Kidney (tissue), 14 donors: ENCODE measurements around the gene GPATCH8. TPM values are rescaled to one million over a fixed set of nuclear protein-coding genes. Genes with fewer than 3 reads are reported as not detected.
"Not testable (repeated sequence)": the region's sequence is repeated elsewhere in the genome, so short reads cannot be mapped to it uniquely, and the experiment has no call there.

Experiments
- DNase-seq, 5 donors: peaks; one replicate each; pipeline ENCODE4 v3.0.0-alpha.2; 2013 to 2020
- FAIRE-seq: peaks from 2 replicates; lab custom pipeline; 2012; peaks lifted over from hg19 to GRCh38; lab: Jason Lieb, UNC
- H3K27ac ChIP-seq, 2 donors: one replicate each; pipeline ENCODE4 v1.7.0; 2013; ENCODE audit warnings: low read depth in 2 of 2, low read length in 2 of 2, inconsistent platforms in 1 of 2
- H3K27me3 ChIP-seq: one replicate; pipeline ENCODE4 v1.7.1; 2013; ENCODE audit warnings: low read length, inconsistent platforms; ENCODE audit not compliant: control insufficient read depth, insufficient read depth
- H3K36me3 ChIP-seq, 3 donors: one replicate each; pipeline versions ENCODE4 v1.7.0 to v1.7.1; 2013; ENCODE audit warnings: low read length in 3 of 3, control low read depth in 1 of 3, inconsistent platforms in 1 of 3; ENCODE audit not compliant: insufficient read depth in 3 of 3, control insufficient read depth in 2 of 3
- H3K4me1 ChIP-seq, 3 donors: one replicate each; pipeline versions ENCODE4 v1.7.0 to v1.7.1; 2013; ENCODE audit warnings: low read length in 3 of 3, inconsistent platforms in 1 of 3, low read depth in 1 of 3; ENCODE audit not compliant: control insufficient read depth in 2 of 3, insufficient read depth in 2 of 3
- H3K4me3 ChIP-seq, 3 donors: one replicate each; pipeline versions ENCODE4 v1.7.0 to v1.8.1; 2013; ENCODE audit warnings: low read length in 3 of 3, control low read depth in 1 of 3, inconsistent platforms in 1 of 3
- H3K9ac ChIP-seq, 3 donors: one replicate each; pipeline versions ENCODE4 v1.7.0 to v1.7.1; 2013; ENCODE audit warnings: low read length in 3 of 3, control low read depth in 1 of 3, inconsistent platforms in 1 of 3
- H3K9me3 ChIP-seq, 3 donors: one replicate each; pipeline versions ENCODE4 v1.7.0 to v1.7.1; 2013; ENCODE audit warnings: low read length in 3 of 3, control low read depth in 1 of 3, inconsistent platforms in 1 of 3; ENCODE audit not compliant: control insufficient read depth in 2 of 3, insufficient read depth in 1 of 3
- intact Hi-C: fragments of 100-400 bp; cut with DNase I; formaldehyde crosslinking; loops from one replicate; pipeline ENCODE4 v1.11.1; 2022
- polyA plus RNA-seq: library from polyadenylated mRNA; stranded (reverse); fragments of 350-450 nt; fragmentation: Illumina TruSeq; extraction: RNeasy Lipid Tissue Mini Kit (QIAGEN cat#74804); gene quantifications from one replicate; pipeline ENCODE4 v1.2.3, GENCODE V29; 2014; ENCODE audit warnings: low read depth, low replicate concordance; ENCODE audit not compliant: insufficient read depth
- total RNA-seq: library from RNA; stranded (reverse); fragmentation: NEBNext Ultra II Directional; extraction: Animal tissue kit (Norgen Biotek cat#: 25700); gene quantifications from one replicate; pipeline ENCODE4 v1.2.1, GENCODE V29; 2021
- TF ChIP-seq, protein P1 (sequence below): IDR thresholded peaks from 3 replicates; pipeline ENCODE4 v1.5.1; 2012; ENCODE audit warnings: mild to moderate bottlenecking, moderate library complexity, borderline replicate concordance; ENCODE audit not compliant: insufficient read depth; ENCODE audit errors: extremely low read depth
- donor health status: control.
- donor health status: control.
- donor health status: control.
- donor health status: control.
- donor health status: control.
- donor health status: DM: yes; HTN: yes; CAD: no.
- donor health status: Normal renal cell carcinoma (clear cell type).

The GPATCH8 gene
- total and polyA plus RNA-seq, 2 donors from 2014 or later = 3.5 to 47.0 TPM

DNA sequence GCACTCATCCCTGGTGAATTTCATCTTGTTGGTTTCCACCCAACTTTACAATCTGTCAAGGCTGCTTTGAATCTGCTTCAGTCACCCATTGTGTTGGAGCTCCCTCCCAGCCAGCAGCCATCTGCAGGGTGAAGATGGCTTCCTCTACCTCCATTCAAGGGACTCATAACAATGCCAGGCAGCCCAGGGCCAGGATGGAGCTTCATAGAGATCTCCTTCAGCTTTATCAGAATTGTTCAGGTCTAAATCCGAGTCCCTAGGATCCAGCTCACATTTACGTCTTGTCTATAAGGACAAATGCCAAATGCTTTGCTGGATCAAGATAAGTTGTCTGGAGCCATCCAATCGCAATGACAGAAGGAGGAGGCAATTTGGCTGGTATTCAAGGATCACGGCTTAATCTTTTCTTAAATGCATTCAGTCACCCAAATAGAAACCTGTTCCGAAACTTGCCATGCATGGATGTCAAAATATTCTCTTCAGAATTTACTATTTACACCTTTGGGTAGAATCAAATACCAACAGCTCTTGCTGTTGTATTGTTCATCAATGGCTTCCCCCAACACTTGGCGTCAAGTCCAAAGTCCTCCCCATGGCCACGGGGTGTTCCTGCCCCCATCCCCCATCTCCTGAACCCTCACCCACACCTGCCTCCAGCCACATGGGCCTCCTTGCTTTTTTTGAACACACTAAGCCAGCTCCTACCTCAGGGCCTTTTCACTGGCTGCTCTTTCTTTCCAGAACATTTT, 135.8 kb downstream of the GPATCH8 start:
- FAIRE-seq = no peak

DNA sequence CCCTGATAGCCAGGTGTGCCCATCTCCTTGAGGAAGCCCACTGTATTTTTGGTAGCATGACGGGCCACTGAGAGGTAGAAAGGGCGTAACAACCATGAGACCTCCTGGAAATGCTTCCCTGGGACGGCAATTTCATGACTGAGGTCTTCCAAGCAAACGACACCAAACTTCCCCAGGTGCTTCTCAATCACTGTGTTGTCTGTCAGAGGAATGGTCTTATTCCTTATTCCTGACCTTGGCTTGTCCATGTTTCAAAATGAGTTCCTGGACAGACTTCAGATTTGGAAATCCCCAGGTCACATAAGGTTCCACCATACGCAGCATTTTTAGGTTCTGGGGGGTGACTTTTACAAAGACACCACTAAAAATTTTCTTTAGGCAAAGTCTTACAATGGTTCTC, 138.2 kb downstream of the GPATCH8 start:
- DNase-seq, H3K4me1 ChIP-seq, FAIRE-seq, H3K9ac ChIP-seq, H3K27me3 ChIP-seq, H3K4me3 ChIP-seq, intact Hi-C loops, H3K36me3 ChIP-seq, H3K27ac ChIP-seq, H3K9me3 ChIP-seq: not testable (repeated sequence)

More for the DNA sequence above, 135.8 kb downstream of the GPATCH8 start:
- H3K9me3 ChIP-seq = no peaks in the 10 kb centered on the region
- no peak overlapping the region for H3K9ac ChIP-seq
- intact Hi-C loops = no loop called here
- no peaks in the 10 kb centered on the region for H3K4me1 ChIP-seq
- TF ChIP-seq, protein P1, sequence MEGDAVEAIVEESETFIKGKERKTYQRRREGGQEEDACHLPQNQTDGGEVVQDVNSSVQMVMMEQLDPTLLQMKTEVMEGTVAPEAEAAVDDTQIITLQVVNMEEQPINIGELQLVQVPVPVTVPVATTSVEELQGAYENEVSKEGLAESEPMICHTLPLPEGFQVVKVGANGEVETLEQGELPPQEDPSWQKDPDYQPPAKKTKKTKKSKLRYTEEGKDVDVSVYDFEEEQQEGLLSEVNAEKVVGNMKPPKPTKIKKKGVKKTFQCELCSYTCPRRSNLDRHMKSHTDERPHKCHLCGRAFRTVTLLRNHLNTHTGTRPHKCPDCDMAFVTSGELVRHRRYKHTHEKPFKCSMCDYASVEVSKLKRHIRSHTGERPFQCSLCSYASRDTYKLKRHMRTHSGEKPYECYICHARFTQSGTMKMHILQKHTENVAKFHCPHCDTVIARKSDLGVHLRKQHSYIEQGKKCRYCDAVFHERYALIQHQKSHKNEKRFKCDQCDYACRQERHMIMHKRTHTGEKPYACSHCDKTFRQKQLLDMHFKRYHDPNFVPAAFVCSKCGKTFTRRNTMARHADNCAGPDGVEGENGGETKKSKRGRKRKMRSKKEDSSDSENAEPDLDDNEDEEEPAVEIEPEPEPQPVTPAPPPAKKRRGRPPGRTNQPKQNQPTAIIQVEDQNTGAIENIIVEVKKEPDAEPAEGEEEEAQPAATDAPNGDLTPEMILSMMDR = no peak
- peak in 3 of 5 donors; percentile 48 to 69 (median 63) for DNase-seq
- no peak overlapping the region for H3K4me3 ChIP-seq
- H3K36me3 ChIP-seq = no peaks in the 10 kb centered on the region
- H3K27me3 ChIP-seq = no peaks in the 10 kb centered on the region
- no peak overlapping the region for H3K27ac ChIP-seq

DNA sequence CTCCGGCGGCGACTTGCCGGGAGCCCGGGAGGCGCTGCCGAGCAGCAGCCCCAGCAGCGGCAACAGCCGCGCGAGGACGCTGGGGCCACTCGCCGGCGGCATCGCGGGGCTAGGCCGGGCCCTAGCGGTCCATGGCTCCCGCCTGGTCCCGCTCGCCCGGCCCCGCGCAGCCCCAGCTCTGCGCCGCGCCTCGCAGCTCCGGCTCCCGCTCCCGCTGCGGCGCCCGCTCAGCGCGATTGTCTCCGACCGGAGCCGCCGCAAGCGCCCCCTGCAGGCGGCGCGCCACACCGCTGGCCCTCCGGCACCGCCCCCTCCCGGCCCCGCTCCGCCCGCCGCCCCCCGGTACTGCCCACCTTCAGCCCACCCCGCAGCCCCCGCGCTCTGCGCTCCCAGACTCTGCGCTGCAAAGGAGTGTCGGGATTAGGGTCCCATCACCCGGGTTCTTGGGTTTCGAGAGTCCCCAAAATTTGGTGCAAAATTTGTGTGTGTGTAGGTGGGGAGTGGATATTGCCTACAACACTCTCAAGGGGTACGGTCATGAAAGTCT, 139.5 kb downstream of the GPATCH8 start, which contains the start of gene FAM171A2:
Gene FAM171A2, minus strand, starts transcription at position 241 of the 547 bp plus-strand sequence. Its CDS starts 139 bp downstream, at position 102.
- FAIRE-seq (no peak), DNase-seq (peak; percentile 81 to 90 (median 83))
- no peaks in the 10 kb centered on the region for H3K36me3 ChIP-seq
- H3K9me3 ChIP-seq = no peaks in the 10 kb centered on the region
- no peaks in the 10 kb centered on the region for H3K27me3 ChIP-seq
- intact Hi-C loops = no loop called here
- H3K27ac ChIP-seq = no peak within 1 kb of the TSS
- H3K4me3 ChIP-seq = peak within 1 kb of the TSS in 2 of 3 donors; percentile 54 to 60
- peak within 1 kb of the TSS in 2 of 3 donors; percentile 3 to 26 for H3K9ac ChIP-seq
- TF ChIP-seq, protein P1 = peak; percentile 54
- H3K4me1 ChIP-seq = peaks cover 5 to 9% (median 5%) of the 10 kb centered on the region in 3 donors

DNA sequence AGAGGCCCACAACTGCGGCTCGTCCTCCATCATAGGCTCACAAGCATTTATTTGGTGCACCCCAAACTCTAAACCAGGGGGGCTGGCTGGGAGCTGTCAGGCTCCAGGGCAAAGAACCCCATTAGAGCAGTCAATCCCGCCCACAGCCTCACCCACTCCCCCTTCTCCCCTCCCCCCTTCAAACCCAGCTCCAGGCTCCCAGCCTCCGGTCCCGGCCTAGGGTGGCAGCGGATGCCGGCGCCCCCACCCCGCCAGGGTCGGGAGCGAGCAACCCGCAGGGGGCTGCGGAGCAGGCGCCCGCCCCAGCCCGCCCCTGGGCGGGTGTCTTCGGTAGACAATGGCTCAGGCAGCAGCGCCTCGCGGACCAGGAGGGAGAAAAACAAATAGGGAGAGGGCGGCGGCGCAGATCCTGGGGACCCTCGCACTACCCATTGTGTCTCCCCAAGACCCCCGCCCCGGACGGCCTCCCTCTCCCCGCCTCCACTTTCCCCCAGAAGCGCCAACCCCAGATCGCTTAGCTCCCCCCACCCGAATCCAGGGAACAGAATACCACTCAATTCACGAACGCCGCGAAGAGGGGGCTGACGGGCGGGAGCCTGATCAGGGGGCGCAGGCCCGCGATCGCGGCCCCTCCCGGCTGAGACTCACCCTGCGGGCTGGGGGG, 140.1 kb downstream of the GPATCH8 start:
- H3K4me1 ChIP-seq = peaks cover 5 to 9% (median 5%) of the 10 kb centered on the region in 3 donors
- FAIRE-seq = no peak
- peak overlapping the region in 2 of 3 donors; percentile 3 to 26 for H3K9ac ChIP-seq

More for the DNA sequence above, 140.1 kb downstream of the GPATCH8 start:
- H3K27me3 ChIP-seq = no peaks in the 10 kb centered on the region
- no peaks in the 10 kb centered on the region for H3K9me3 ChIP-seq
- H3K27ac ChIP-seq = no peak overlapping the region
- no peaks in the 10 kb centered on the region for H3K36me3 ChIP-seq
- DNase-seq = peak; percentile 56 to 87 (median 74)
- peak overlapping the region in 2 of 3 donors; percentile 54 to 60 for H3K4me3 ChIP-seq
- TF ChIP-seq, protein P1 = no peak
- intact Hi-C loops = no loop called here
